ENCODE results near the gene ELMOD1. TPM values are rescaled to one million over a fixed set of nuclear protein-coding genes. Genes with fewer than 3 reads are reported as not detected.

Gene ELMOD1
- total and polyA plus RNA-seq, 2 experiments from 2014 or later = 1.2 to 1.6 TPM

DNA sequence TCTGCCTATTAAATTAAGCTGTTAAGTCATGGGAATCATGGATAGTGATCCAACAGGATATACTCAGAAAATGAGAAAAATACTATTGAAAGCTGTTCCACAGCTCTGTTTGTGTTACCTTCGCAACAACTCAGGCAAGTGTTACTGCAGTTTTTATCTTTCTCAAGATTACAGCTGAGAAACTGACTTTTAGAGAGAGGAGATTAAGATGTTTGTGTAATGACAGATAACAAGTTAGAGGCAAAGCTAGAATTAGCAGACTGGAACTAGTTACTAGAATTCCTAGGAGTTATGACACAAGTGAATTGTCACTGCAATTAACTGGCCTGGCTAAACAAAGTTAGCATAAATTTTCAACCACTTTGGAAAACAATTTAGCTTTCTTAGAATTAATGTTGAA, 119.4 kb downstream of the ELMOD1 start:
- Histone ChIP-seq H3K79me2 (replicated peaks; ENCODE audit: insufficient read depth) (no peaks in the 10 kb centered on the region), H3K4me3 (no peak overlapping the region), H3K9me2 (ENCODE audit: insufficient read depth) (no peaks in the 10 kb centered on the region), H2AFZ (no peak overlapping the region), H3K36me3 (ENCODE audit: insufficient read depth) (no peaks in the 10 kb centered on the region), H4K20me1 (replicated peaks; ENCODE audit: insufficient read depth) (no peaks in the 10 kb centered on the region), H3K27ac (ENCODE audit: low read depth) (no peak overlapping the region), H3F3A (replicated peaks; ENCODE audit: low read depth) (no peaks in the 10 kb centered on the region), H3K27me3 (ENCODE audit: insufficient read depth) (peaks cover 15% of the 10 kb centered on the region), H3K4me2 (no peak overlapping the region), H3K4me1 (ENCODE audit: insufficient read depth) (peaks cover 19% of the 10 kb centered on the region)
- no peak for DNase-seq (ENCODE audit: low spot score)
- Mint-ChIP-seq H3K36me3 (ENCODE audit: low read depth) (no peaks in the 10 kb centered on the region), H3K9me3 (no peaks in the 10 kb centered on the region), H3K27me3 (ENCODE audit: insufficient read depth, low read depth, poor library complexity) (peaks cover 3% of the 10 kb centered on the region), H3K4me1 (peaks cover 16% of the 10 kb centered on the region), H3K27ac (no peak overlapping the region), H3K4me3 (no peak overlapping the region)
- TF ChIP-seq POLR2AphosphoS5 (IDR thresholded peaks at IDR 0.05; ENCODE audit: low read depth) = no peak
- TF ChIP-seq, protein P1, sequence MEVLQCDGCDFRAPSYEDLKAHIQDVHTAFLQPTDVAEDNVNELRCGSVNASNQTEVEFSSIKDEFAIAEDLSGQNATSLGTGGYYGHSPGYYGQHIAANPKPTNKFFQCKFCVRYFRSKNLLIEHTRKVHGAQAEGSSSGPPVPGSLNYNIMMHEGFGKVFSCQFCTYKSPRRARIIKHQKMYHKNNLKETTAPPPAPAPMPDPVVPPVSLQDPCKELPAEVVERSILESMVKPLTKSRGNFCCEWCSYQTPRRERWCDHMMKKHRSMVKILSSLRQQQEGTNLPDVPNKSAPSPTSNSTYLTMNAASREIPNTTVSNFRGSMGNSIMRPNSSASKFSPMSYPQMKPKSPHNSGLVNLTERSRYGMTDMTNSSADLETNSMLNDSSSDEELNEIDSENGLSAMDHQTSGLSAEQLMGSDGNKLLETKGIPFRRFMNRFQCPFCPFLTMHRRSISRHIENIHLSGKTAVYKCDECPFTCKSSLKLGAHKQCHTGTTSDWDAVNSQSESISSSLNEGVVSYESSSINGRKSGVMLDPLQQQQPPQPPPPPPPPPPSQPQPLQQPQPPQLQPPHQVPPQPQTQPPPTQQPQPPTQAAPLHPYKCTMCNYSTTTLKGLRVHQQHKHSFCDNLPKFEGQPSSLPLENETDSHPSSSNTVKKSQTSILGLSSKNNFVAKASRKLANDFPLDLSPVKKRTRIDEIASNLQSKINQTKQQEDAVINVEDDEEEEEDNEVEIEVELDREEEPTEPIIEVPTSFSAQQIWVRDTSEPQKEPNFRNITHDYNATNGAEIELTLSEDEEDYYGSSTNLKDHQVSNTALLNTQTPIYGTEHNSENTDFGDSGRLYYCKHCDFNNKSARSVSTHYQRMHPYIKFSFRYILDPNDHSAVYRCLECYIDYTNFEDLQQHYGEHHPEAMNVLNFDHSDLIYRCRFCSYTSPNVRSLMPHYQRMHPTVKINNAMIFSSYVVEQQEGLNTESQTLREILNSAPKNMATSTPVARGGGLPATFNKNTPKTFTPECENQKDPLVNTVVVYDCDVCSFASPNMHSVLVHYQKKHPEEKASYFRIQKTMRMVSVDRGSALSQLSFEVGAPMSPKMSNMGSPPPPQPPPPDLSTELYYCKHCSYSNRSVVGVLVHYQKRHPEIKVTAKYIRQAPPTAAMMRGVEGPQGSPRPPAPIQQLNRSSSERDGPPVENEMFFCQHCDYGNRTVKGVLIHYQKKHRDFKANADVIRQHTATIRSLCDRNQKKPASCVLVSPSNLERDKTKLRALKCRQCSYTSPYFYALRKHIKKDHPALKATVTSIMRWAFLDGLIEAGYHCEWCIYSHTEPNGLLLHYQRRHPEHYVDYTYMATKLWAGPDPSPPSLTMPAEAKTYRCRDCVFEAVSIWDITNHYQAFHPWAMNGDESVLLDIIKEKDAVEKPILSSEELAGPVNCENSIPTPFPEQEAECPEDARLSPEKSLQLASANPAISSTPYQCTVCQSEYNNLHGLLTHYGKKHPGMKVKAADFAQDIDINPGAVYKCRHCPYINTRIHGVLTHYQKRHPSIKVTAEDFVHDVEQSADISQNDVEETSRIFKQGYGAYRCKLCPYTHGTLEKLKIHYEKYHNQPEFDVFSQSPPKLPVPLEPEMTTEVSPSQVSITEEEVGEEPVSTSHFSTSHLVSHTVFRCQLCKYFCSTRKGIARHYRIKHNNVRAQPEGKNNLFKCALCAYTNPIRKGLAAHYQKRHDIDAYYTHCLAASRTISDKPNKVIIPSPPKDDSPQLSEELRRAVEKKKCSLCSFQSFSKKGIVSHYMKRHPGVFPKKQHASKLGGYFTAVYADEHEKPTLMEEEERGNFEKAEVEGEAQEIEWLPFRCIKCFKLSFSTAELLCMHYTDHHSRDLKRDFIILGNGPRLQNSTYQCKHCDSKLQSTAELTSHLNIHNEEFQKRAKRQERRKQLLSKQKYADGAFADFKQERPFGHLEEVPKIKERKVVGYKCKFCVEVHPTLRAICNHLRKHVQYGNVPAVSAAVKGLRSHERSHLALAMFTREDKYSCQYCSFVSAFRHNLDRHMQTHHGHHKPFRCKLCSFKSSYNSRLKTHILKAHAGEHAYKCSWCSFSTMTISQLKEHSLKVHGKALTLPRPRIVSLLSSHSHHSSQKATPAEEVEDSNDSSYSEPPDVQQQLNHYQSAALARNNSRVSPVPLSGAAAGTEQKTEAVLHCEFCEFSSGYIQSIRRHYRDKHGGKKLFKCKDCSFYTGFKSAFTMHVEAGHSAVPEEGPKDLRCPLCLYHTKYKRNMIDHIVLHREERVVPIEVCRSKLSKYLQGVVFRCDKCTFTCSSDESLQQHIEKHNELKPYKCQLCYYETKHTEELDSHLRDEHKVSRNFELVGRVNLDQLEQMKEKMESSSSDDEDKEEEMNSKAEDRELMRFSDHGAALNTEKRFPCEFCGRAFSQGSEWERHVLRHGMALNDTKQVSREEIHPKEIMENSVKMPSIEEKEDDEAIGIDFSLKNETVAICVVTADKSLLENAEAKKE (CRISPR knock-in tag; IDR thresholded peaks at IDR 0.05) = no peak
- TF ChIP-seq JUNB (IDR thresholded peaks at IDR 0.05; ENCODE audit: unreplicated experiment) = no peak
- no peak for TF ChIP-seq ZNF331 (CRISPR knock-in tag; IDR thresholded peaks at IDR 0.05; ENCODE audit: low read depth)
- TF ChIP-seq, protein P2, sequence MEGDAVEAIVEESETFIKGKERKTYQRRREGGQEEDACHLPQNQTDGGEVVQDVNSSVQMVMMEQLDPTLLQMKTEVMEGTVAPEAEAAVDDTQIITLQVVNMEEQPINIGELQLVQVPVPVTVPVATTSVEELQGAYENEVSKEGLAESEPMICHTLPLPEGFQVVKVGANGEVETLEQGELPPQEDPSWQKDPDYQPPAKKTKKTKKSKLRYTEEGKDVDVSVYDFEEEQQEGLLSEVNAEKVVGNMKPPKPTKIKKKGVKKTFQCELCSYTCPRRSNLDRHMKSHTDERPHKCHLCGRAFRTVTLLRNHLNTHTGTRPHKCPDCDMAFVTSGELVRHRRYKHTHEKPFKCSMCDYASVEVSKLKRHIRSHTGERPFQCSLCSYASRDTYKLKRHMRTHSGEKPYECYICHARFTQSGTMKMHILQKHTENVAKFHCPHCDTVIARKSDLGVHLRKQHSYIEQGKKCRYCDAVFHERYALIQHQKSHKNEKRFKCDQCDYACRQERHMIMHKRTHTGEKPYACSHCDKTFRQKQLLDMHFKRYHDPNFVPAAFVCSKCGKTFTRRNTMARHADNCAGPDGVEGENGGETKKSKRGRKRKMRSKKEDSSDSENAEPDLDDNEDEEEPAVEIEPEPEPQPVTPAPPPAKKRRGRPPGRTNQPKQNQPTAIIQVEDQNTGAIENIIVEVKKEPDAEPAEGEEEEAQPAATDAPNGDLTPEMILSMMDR (conservative IDR thresholded peaks at IDR 0.05; ENCODE audit: low read depth in 2 of 2) = no peak
- TF ChIP-seq, protein P3, sequence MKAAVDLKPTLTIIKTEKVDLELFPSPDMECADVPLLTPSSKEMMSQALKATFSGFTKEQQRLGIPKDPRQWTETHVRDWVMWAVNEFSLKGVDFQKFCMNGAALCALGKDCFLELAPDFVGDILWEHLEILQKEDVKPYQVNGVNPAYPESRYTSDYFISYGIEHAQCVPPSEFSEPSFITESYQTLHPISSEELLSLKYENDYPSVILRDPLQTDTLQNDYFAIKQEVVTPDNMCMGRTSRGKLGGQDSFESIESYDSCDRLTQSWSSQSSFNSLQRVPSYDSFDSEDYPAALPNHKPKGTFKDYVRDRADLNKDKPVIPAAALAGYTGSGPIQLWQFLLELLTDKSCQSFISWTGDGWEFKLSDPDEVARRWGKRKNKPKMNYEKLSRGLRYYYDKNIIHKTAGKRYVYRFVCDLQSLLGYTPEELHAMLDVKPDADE (IDR thresholded peaks at IDR 0.05) = no peak
- TF ChIP-seq CREB1 (CRISPR knock-in tag; IDR thresholded peaks at IDR 0.05; ENCODE audit: low read depth) = no peak
- TF ChIP-seq EZH2phosphoT487 (IDR thresholded peaks at IDR 0.05; ENCODE audit: unreplicated experiment) = no peak
- TF ChIP-seq EZH2 (IDR thresholded peaks at IDR 0.05; ENCODE audit: low read depth, unreplicated experiment) = no peak
- TF ChIP-seq, protein P4, sequence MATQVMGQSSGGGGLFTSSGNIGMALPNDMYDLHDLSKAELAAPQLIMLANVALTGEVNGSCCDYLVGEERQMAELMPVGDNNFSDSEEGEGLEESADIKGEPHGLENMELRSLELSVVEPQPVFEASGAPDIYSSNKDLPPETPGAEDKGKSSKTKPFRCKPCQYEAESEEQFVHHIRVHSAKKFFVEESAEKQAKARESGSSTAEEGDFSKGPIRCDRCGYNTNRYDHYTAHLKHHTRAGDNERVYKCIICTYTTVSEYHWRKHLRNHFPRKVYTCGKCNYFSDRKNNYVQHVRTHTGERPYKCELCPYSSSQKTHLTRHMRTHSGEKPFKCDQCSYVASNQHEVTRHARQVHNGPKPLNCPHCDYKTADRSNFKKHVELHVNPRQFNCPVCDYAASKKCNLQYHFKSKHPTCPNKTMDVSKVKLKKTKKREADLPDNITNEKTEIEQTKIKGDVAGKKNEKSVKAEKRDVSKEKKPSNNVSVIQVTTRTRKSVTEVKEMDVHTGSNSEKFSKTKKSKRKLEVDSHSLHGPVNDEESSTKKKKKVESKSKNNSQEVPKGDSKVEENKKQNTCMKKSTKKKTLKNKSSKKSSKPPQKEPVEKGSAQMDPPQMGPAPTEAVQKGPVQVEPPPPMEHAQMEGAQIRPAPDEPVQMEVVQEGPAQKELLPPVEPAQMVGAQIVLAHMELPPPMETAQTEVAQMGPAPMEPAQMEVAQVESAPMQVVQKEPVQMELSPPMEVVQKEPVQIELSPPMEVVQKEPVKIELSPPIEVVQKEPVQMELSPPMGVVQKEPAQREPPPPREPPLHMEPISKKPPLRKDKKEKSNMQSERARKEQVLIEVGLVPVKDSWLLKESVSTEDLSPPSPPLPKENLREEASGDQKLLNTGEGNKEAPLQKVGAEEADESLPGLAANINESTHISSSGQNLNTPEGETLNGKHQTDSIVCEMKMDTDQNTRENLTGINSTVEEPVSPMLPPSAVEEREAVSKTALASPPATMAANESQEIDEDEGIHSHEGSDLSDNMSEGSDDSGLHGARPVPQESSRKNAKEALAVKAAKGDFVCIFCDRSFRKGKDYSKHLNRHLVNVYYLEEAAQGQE (IDR thresholded peaks at IDR 0.05; ENCODE audit: unreplicated experiment) = no peak
- no peak for TF ChIP-seq ZNF114 (CRISPR knock-in tag; IDR thresholded peaks at IDR 0.05)
- TF ChIP-seq STAT1 (IDR thresholded peaks at IDR 0.05; ENCODE audit: unreplicated experiment) = no peak
- no peak for TF ChIP-seq NANOG (IDR thresholded peaks at IDR 0.05; ENCODE audit: borderline replicate concordance)
- no peak for ATAC-seq

All from GM23338 (cell line).